HG03442 (cell line): ENCODE data around the gene GPI.

Source experiments
- ATAC-seq: cut with Tn5 transposase; IDR thresholded peaks from one replicate; pipeline ENCODE4 v1.9.1; 2021; ENCODE audit warnings: mild to moderate bottlenecking, moderate library complexity; ENCODE audit not compliant: unreplicated experiment

The GPI gene

GRCh38 chr19:34337739-34338138 is 27.3 kb upstream of the GPI start:
- ATAC-seq: no peak

GRCh38 chr19:34341935-34342680 is 22.9 kb upstream of the GPI start:
- no peak for ATAC-seq

GRCh38 chr19:34343751-34344150 is 21.2 kb upstream of the GPI start:
- ATAC-seq: no peak

- ATAC-seq: no peak
Measured at GRCh38 chr19:34345947-34346351, 19.0 kb upstream of the GPI start.

- no peak for ATAC-seq
Measured at GRCh38 chr19:34347561-34348165, 17.3 kb upstream of the GPI start.

GRCh38 chr19:34348899-34349487 is 16.0 kb upstream of the GPI start:
- ATAC-seq: no peak

- no peak for ATAC-seq
Measured at GRCh38 chr19:34350161-34350561, 14.8 kb upstream of the GPI start.

- no peak for ATAC-seq
Measured at GRCh38 chr19:34351382-34351826, 13.6 kb upstream of the GPI start.

GRCh38 chr19:34353546-34353945 is 11.4 kb upstream of the GPI start:
- no peak for ATAC-seq

GRCh38 chr19:34355201-34355600 is 9.8 kb upstream of the GPI start:
- no peak for ATAC-seq

- ATAC-seq: no peak
Measured at GRCh38 chr19:34356875-34357274, 8.1 kb upstream of the GPI start.

- no peak for ATAC-seq
Measured at GRCh38 chr19:34357431-34357830, 7.6 kb upstream of the GPI start.

GRCh38 chr19:34359140-34359953 is 5.6 kb upstream of the GPI start:
- ATAC-seq: peak; percentile 90

- ATAC-seq: no peak
Measured at GRCh38 chr19:34359954-34360315, 5.1 kb upstream of the GPI start.

GRCh38 chr19:34360354-34360909 is 4.6 kb upstream of the GPI start:
- no peak for ATAC-seq

GRCh38 chr19:34362679-34363069 is 2.3 kb upstream of the GPI start:
- ATAC-seq: no peak

GRCh38 chr19:34363094-34363493 is 1.9 kb upstream of the GPI start:
- ATAC-seq: no peak

- ATAC-seq: no peak
Measured at GRCh38 chr19:34363930-34364329, 1.1 kb upstream of the GPI start.

- no peak for ATAC-seq
Measured at GRCh38 chr19:34364462-34364829, 550 bp upstream of the GPI start.

- ATAC-seq: no peak
Measured at GRCh38 chr19:34365463-34366401, 736 bp downstream of the GPI start.
